AG20443 (cell line): Measurements from ENCODE around the gene FAT1.

Experiments
- DNase-seq: peaks from one replicate; pipeline ENCODE4 v3.0.0; 2012; ENCODE audit warnings: low spot score, mixed read lengths

The FAT1 gene

DNA sequence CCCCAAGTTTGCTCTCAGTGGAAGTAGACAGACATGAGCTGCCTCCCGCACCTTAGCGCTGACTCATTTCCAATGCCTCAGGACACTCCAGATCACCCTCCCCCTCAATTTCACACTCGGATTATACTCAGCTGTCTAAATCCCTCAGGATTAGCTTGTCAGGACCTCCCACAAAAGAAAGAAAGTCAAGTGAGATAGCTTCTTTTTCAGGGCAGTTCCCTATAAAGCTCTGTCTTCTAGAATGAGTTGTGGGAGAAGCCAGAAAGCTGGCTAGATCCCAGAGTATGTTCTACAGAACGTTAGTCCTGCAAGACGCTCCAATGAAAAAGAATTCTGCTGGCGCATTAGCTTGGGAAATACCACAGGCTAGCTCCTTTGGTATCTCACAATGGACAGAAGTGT is 117.1 kb downstream of the FAT1 start:
- DNase-seq = no peak

DNA sequence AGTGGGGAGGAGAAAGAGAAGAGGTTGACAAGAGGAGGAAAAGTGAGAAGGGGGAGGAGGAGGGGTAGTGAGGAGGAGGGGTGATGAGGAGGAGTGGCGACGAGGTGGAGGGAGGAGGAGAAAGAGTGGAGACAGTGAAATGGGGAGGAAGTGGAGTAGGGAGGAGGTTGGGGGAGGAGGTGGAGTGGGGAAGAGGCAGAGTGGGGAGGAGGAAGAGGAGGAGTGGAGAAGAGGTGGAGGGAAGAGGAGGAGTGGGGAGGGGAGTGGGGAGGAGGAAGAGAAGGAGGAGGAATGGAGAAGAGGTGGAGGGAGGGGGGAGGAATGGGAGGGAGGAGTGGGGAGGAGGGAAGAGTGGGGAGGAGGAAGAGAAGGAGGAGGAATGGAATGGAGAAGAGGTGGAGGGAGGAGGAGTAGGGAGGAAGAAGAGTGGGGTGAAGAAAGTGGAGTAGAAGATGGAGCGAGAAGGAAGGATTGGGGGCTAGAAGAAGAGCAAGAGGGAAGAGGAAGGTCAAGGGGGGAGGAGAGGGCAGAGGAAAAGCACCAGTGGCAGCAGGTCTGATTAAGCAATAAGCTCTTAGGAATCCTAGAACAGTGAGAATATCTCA is 118.3 kb downstream of the FAT1 start:
- no peak for DNase-seq

GRCh38 chr4:186604124-186604807 is 119.4 kb downstream of the FAT1 start:
- no peak for DNase-seq

GRCh38 chr4:186602978-186603377 is 120.7 kb downstream of the FAT1 start:
- no peak for DNase-seq

DNA sequence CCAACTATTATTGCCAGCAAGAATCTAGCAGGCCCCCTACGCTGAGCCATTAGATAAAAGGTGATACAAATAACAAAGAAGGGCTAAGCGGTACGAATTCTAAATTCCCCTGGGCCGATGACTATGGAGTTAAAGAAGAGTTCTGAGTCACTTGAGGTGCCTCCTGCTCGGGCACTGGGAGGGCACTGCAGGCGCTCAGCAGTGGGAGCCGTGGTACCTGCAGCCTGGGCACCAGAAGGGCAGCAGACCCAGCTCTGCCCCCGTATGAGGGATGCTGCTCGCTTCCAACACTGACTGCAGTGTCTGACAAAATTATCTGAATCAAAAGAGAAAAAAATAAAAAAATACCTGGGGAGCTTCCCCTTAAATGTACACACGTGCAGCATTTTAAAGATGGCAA is 124.2 kb downstream of the FAT1 start:
- DNase-seq = no peak

DNA sequence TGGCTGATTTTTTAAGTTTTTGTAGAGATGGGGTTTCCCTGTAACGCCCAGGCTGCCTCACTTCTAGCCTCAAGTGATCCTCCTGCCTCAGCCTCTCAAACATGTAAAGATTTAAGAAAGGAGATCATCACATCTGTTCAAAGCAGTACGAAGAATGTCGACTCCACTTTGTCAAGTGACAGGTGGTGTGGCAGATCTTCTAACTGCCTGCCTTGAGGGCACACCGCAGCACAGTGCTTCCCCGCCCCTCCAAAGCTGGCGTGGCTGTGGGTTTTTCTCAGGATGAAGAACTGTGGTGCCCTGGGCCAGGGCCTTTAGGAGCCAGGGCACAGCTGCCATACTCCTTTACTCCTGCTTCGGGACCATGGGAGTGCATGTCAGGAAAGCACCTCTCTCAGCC is 125.0 kb downstream of the FAT1 start:
- DNase-seq = no peak

DNA sequence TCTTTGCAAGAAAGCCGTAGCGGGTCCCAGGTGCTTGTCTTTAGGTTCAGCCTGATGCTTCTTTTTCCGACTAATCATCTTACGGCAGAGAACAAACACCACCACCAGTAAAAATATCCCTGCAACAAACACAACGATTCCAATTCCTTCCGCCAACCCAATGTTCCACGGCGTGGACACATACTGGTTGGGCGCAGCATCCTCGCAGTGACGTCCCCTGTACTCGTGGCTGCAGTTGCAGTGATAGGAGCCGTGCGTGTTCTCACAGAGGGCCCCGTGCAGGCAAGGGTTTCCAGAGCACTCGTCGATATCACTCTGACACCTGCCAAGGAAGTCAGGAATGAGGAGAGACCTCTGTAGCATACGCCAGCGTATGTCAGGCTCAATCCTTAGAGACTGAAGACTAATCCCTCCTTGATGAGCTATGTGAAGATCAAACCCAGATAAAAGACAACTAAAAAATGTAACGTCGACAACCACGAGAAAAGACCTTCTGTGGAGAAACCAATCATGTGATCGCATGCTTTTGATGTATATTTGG is 126.7 kb downstream of the FAT1 start:
- no peak for DNase-seq

DNA sequence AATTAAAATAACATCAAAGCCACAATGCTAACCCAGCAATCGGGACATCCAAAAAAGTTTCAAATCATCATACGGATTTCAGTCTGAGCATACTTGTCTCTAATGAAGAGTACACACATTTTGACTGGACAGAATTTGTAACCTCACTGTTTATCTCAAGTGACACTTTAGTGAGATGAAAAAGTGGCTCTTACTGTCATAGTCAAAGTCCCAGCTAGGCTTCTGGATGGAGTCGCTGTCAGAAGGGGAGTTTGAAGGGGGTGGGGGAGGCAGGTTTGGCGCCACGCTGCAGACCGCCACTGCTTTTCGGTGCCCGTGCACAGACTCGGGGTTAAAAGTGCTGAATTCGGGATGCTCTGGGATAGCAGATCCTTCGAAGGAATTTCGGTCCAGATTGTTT is 127.3 kb downstream of the FAT1 start:
- no peak for DNase-seq

DNA sequence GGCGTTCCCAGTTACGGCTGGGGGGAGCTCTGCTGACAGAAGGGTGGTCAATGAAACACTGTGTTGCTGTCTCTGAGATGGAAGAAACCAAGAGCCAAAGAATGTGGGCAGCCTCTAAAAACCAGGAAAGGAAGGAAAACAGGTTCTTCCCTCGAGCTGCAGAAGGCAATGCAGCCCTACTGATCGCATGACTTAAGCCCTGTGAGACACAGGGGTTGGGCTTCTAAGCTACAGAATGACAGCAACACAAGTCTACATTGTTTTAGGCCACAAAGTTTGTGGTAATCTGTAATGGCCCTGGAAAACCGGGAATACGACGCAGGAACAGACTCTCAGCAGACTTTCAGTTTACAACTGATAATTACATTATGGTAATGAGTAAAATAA is 130.1 kb downstream of the FAT1 start:
- DNase-seq = no peak

DNA sequence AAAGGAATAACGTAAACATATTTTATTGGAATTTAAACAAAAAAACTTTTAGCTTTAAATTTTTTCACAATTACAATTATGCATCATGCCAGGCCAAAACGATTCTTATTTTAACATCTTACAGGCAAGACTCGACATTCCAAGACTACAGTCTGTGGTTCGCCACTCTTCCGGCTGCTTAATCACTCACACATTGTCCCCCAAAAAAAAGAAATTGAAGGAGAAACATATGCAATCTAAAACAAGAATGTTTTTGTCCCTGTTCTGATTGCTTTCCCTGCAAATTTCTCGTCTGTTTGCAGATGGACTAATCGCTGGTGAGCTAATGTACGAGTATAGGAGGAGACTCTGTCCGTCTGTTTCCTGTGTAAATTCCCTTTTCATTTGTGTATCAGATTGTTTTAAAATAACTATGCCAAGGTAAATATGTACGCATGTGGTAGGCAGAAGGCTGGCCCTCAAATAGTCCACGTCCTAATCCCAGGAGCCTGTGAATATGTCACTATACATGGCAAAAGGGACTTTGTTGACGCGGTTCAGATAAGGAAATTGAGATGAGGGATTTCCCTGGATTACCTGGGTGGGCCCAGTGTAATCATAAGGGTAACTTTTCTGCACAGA is 130.6 kb downstream of the FAT1 start:
- DNase-seq = no peak

- no peak for DNase-seq
These were observed 131.2 kb downstream of the FAT1 start for GRCh38 chr4:186592445-186592844.

- DNase-seq = no peak
These were observed 132.0 kb downstream of the FAT1 start for GRCh38 chr4:186591651-186592050.

DNA sequence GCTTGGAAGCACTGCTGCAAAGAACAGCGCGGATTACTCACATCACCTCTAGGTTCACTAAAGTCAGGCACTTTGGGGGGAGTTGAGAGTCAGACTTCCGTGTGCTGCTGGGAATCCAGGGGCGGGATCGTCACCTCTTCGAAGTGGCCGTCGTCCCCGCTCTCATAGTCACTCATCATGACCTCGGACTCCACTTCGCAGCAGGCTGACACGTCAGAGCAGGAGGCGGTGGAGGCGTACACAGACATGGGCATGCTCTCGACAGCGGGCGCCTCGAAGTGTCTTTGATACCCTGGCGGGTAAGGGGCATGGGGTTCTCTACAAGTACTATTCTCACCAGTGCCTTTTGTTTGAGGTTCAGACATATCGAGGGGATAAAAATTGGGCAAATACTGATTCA is 135.2 kb downstream of the FAT1 start:
- DNase-seq = no peak

DNA sequence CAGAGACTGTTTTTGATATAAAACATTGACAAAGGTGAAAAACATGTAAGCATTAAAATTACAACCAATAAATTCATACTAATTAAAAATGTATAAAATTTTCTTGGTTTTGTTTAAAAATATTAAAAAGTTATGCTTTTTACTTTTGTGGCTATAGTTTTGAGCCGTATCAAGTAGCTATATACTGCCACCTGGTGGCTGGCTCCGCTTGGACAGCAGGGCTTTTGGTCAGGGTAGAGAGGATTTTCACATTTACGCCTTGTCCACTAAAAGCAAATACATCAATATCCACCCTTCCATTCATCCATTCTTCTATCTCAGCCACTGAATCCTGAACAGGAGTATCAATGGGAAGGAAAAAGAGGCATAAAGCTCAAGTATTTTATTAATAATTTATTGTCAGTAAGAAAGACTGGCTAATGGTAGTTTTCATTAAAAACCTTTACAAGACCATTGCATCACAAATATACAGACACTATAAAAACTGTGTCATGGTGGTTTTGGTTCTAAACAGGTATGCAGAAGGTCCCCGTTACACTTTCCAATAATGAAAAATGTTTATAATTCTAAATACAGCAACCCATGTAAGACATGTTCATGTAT is 136.1 kb downstream of the FAT1 start:
- peak; percentile 77 for DNase-seq

GRCh38 chr4:186586205-186586604 is 137.5 kb downstream of the FAT1 start:
- no peak for DNase-seq

GRCh38 chr4:186584912-186585311 is 138.7 kb downstream of the FAT1 start:
- DNase-seq = no peak

DNA sequence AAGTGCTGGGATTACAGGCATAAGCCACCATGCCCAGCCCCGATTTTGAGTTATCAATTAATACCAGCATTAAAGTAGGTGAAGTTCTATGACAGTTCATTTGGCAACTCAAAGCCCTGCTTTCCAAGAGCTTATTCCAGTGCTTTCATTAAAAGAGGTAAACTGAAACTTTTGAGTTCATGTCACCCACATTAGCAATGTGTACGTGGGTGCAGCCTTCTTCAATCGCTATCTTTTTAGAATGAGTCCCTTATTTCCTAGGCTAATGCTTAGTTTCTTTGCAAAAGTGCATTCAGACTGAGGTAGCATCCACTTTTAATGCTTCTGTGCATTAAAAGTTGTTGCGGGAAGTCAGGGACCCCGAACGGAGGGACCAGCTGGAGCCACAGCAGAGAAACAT is 142.2 kb downstream of the FAT1 start:
- DNase-seq = no peak

- DNase-seq = no peak
These were observed 143.0 kb downstream of the FAT1 start for GRCh38 chr4:186580669-186581068.

DNA sequence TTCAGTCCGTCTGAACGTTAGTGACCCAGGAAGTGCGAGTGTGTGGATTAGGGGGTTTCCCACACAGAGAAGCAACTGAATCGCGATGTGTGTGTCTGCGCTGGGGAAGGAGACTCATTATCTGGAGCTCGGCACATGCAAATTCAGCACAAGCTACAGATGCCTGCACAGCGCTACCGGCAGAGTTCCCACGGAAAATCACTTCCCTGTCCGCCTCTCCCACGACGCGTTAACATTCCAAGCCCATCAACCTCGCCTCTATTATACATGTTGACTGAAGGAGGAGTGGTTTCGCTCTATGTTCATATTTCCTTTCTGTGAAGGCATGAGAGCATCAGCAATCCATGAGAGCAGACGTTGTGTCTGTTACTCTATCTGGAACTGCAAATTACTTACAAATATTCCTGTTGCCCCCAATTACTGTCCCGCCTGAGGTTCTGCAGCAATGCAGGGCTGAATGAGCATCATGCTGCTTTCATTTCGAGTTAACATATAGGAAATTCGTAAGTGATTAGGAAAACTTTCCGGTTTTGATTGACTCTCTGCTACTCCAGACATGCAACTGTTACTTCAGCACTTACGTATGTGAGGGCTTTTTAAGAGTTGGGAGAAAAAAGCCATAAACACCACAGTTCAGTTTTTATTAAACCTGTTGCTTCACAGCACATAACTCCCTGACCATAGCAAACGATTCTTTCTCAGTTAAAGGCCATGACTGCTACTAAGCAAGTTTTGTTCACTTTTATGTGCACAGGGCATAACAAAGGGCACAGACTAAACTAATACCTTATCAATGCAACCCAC is 153.3 kb downstream of the FAT1 start:
- DNase-seq = peak; percentile 43

GRCh38 chr4:186569533-186570192 is 154.0 kb downstream of the FAT1 start:
- no peak for DNase-seq

DNA sequence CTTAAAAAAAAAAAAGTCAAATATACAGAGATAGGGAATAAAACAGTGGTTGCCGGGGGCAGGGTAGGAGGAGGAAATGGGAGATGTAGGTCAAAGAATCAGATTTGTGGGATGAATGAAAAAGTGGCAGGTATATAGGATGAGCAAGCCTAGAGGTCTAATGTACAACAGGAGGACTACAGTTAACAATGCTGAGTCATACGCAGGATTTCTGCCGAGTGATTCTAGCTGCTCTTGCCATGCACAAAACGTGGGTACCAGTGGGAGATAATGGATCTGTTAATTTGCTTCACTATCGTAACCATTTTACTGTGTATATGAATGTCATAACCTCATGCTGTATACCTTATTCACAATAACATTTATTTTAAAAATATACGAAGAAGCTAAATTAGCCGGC is 157.6 kb downstream of the FAT1 start:
- no peak for DNase-seq

DNA sequence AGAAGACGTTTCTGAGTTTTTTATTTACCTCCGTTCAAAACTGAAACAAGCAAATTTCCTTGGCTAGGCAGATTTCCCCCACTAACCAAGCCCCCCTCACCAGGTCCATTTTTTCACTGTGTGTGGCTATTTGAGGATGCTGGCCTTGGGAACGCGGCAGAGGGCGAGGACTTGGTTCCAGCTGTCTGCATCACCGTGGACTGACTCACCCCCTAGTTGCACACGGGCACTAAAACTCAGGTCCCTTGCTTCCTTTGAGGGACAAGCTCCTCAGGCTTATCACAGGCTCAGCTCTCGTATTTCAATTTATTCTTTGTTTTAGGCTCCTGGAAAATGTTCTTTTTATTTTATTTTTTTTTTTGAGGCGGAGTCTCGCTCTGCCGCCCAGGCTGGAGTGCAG is 159.9 kb downstream of the FAT1 start:
- DNase-seq = no peak
